HUDEP-2 (cell line): ENCODE measurements around the gene EGFL8.
A peak's percentile ranks its signal among the peaks of the same experiment; 100 is the strongest.
"Not testable (repeated sequence)": the region's sequence is repeated elsewhere in the genome, so short reads cannot be mapped to it uniquely, and the experiment has no call there.

Source experiments
- DNase-seq, 76 experiments: peaks; one replicate each; lab custom pipeline; 2025; ENCODE audit not compliant: unreplicated experiment in 76 of 76; lab: John Stamatoyannopoulos, UW

The EGFL8 gene

DNA sequence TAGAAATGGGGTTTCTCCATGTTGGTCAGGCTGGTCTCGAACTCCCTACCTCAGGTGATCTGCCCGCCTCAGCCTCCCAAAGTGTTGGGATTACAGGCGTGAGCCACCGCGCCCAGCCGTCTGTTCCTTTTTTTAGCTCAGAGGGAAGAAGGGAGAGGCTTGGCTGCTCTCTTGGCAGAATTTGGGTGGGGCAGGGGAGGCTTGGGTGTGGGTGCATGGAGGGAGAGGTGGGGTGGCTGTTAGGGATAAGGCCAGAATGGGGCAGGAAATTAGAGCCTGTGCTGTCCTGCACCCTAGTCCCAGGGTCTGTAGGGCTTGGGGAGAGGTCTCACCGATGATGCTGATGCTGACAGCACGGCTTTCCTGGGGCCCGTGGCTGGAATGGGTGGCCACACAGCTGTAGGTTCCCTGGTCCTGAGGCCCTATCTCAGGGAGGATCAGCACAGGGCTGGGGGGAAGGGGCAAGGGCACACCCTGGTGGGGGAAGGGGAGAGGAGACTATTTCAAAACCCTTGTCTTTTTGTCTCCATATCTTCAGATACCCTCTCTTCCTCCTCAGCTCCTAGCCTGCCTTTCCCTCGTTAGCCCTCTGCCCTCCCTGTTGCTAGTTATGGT is 17.6 kb downstream of the EGFL8 start:
- DNase-seq, result peak in 64 of 76 experiments; percentile 23 to 87 (median 69)

GRCh38 chr6:32182555-32182981 is 18.2 kb downstream of the EGFL8 start:
- peak in 13 of 76 experiments; percentile 29 to 78 (median 50) for DNase-seq

DNA sequence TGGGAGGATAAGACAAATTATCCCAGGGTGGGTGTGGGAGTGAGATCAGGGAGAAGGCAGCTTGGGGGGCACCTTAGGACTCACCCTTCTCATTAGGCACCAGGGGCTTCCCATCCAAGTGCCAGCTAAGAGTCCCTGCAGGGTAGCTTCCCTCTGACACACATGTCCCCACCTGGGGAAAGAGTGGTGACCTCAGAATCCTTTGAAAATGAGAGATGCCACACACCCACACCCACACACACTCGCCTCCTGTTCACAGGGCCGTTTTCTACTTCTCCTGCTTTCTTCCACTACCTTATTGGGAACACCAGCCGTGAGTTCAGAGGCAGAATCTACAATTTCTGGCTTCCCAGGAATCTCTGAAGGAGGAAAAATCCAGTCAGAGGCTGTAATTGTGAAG is 18.6 kb downstream of the EGFL8 start:
- DNase-seq, result no peak

GRCh38 chr6:32183483-32184083 is 19.2 kb downstream of the EGFL8 start:
- no peak for DNase-seq

DNA sequence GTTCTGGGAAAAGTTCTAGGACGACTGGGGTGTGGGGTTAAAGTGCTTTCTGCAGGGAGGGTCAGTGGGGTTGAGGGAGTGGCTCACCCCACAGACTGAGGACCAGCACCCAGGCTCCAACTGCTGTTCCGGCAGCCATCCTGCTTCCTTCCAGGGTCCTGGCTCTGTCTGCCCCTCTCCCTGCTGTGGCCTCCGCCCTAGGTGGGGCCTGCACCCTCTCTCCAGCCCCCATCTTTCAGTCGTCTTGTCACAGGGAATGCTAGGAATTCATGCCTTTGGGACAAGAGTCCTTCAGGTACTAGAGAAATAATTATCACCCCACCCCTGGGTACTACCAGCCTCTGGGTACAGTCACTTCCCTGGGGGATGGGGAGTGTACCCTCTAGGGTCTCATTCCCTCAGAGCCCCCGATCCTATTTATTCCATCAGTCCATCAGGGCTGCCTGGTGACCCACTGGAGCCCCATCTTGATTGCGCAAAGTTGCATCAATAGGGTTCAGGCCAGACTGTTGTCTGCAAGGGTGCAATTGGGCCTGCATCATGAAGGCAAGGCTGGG is 19.8 kb downstream of the EGFL8 start, which contains the start of gene AGER:
Gene AGER (minus strand): TSS at position 170 of the 557 bp plus-strand sequence. CDS start 31 bp downstream, at position 139.
- DNase-seq, result no peak

- DNase-seq, result peak in 72 of 76 experiments; percentile 42 to 94 (median 84)
These were observed 21.3 kb downstream of the EGFL8 start for GRCh38 chr6:32185681-32186131.

- not testable (repeated sequence) for DNase-seq
These were observed 21.9 kb downstream of the EGFL8 start for GRCh38 chr6:32186151-32186840.

DNA sequence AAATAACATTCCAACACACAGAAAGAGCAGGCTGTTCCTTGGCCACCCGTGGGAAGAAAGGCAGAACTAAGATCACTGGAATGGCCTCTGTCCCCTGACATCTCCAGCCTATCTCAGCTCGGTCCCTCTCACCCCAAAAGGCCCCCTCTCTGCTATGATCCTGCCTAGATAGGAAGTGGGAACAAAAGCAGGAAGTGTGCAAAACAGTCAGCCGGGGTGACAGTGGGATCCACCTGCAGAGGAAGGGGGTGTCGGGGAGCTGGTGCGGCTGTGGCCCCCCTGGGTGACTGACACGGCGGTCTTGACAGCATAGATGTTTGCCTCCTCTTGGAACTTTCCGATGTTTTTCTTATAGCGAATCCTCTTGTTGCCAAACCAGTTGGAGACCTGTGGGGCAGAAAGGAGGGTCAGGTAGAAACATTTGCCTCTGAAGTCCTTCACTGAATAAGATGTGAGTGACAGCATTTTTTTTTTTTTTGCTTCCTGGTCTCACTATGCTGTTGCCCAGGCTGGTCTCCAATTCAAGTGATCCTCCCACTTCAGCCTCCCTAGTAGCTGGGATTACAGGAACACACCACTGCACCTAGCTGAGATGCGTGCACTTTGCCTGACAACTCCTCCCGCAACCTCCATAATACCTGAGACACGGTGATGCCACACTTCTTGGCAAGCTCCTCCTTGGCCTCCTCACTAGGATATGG is 22.8 kb downstream of the EGFL8 start:
- DNase-seq, result no peak

- DNase-seq, result not testable (repeated sequence)
These were observed 23.5 kb downstream of the EGFL8 start for GRCh38 chr6:32187725-32188380.

DNA sequence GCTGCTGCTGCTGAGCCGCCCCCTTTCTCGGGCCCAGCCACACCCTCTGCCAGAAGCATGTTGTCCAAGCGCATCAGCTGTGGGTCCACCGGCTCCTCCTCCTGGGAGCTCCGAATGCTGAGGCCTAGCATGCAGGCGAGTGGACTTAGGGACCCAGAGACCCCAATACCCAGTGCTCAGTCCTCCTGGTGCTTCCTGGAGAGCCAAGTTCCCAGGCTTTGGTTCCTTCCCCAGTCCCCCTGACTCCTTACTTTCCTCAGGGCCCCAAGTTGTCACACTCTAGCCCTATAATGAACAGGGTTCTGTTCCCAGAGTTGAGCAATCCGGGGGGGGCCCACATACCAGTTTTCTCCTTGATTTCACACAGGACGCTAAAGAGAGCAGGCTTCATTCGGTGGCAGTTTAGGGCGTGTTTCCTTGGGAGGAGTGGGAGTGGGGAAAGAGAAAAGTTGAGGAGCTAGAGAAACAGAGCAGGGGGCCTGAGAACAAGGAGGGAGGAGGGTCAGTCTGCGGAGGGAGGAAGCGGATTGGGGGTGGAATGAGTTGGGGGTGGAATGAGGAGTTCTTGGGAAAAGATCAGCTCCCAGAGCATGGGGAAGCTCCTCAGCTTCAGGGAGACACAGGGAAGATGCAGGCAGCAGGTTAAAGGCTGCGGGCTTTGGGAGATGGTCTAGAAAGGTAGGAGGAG is 24.1 kb downstream of the EGFL8 start:
- DNase-seq, result peak in 1 of 76 experiments; percentile 36

GRCh38 chr6:32189069-32189741 is 24.8 kb downstream of the EGFL8 start:
- DNase-seq, result peak in 1 of 76 experiments; percentile 49

DNA sequence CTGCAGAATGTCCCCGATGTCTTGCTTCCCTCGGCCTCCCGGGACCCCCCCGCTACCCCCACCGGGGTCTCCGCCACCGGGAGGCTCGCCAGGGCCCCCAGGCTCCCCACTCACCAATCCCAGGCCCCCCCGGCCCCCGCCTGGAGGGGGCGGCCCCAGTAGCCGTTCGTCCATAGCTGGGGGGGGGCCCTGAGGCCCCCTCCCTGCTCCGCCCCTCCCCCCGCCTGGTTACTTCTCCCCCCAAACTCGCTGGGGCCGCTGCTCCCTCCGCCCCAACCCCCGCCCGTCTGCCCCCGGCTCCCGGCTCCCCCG is 25.3 kb downstream of the EGFL8 start:
- DNase-seq, result no peak

DNA sequence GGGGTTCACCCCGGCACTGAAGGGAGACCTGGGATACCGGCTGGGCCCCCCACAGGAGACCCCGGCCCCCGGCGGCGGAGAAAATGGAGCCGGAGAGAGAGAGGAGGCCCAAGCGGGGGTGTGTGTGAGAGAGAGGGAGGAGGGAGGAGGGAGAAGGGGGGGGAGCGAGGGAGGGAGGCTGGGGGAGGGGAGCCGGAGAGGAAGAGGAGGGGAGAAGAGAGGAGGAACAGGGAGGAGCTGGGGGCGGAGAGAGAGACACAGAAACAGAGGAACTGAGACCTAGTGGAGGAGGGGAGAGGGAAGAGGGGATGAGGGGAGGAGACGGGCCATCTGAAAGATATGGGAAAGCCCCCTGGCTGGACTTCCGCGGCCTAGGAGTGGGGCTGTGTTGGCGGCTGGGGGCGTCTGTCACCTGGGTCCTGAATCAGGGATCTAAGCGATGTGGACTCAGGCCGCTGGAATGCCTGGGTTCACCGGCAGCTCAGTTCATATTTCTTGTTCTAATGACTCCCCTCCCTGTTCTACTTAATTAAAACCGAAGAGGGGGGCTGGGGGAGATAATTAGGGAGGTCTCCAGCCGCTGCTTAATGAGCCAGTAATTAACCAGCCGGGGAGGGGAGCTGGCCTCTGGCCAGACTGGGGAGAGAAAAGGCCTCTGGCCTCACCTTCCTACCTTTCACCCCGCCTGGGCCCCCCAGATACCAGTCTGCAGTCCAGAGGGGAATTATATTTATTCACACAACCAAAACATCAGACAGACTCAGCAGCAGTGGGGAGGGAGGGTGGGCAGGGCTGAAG is 25.9 kb downstream of the EGFL8 start, which contains the start of gene PBX2:
Gene PBX2 (minus strand): TSS at position 149 of the 798 bp plus-strand sequence. CDS start 287 bp downstream, outside the sequence.
- peak in 72 of 76 experiments; percentile 50 to 97 (median 88) for DNase-seq

DNA sequence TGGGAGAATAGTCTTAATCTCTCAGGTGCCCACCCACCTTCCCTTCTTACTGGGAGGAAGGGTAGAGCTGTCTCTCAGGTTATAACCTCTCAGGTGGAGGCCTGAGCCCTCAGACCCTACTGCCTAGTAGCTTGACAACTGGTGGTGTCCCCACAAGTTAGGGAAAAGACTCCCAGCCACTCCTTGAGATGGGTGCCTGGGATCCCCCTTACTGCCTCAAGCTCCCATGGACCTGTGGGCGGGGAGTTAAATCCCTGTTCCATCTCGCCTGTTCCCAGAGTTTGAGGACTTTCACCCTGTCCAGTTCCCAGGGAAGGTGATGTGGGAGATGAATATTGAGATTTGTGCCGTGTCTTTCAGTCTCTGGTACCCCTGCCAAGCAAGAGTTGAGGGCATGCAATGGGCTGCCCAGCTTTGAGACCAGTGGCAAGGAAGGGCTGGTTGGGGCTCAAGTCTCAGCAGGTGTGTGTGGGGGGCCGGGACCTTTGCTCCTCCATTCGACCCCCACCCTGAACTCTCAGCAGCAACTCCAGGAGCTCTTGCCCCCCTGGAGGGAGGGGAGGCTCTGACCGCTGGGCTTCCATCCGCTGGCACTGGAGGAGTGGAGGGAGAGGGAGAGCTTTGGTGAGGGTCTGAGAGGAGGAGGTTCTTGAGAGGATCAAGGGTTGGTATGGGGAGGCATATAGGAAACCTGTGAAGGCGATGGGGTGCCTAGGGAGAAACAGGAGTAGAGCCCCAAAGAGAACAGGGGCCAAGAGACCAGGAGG is 26.7 kb downstream of the EGFL8 start:
- no peak for DNase-seq

DNA sequence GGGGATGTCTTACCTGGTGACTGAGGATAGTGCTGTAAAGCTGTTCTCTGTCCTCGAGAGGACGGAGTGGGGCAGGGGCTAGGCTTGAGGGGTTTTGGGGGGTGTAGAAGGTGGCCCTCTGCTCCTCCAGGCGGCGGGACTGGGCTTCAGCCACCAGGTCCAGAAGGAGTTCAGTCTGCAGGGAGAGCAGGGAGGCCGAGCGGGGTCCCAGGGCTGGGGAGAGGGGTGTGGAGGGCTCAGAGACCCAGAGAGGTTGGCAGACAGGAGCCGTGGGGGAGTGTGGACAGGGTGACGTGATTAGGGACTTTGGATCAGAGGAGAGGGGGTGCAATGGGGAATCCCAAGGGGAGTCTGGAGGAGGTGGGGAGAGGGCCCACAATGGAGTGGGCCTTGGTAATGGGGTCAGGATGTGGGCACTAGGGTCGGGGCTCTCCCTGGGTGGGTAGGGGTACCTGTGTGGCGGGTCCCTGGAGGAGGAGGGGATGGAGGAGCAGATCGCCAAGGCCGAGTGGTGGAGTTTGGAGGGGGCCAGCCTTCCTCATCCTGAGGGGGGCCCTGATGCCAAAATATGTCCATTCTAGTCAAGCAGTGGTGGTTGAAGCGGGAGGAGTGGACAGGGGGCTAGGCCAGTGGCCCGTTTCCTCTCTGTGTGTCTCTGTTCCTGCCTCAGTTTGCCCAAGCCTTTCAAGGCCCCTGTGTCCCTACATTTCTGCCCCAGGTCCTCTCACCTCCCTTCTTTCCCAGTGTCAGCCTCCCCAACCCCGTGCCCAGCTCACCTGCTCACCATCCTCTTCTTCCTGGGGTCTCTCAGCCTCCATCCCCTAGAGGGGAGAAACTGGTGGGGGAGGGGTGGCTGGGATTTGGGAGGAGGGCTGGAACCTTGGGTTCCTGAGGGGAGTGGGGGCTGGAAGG is 27.6 kb downstream of the EGFL8 start:
- no peak for DNase-seq

GRCh38 chr6:32192608-32193039 is 28.2 kb downstream of the EGFL8 start, which contains the start of gene GPSM3:
Gene GPSM3 (minus strand): TSS chr6:32192643. CDS start chr6:32192513, 130 bp downstream.
- peak in 12 of 76 experiments; percentile 17 to 47 (median 28) for DNase-seq
